ENCODE results near the gene AGTPBP1. TPM values are rescaled to one million over a fixed set of nuclear protein-coding genes. Genes with fewer than 3 reads are reported as not detected.

AGTPBP1 gene
- total and polyA plus RNA-seq, 8 donors: 2.9 to 46.1 (median 13.2) TPM

- Histone ChIP-seq H3K27ac (no peak overlapping the region), H3K9me3 (no peaks in the 10 kb centered on the region), H3K27me3 (no peaks in the 10 kb centered on the region), H3K4me1 (peaks cover 0 to 6% (median 3%) of the 10 kb centered on the region in 4 donors), H3K36me3 (no peaks in the 10 kb centered on the region), H3K4me3 (no peak overlapping the region)
- 85 to 89% (median 87%) methylated on average over 8 of the region's 8 CpGs for WGBS, 5 donors
- intact Hi-C loops (cut with DNase I; ENCODE audit: low total_unique reads): no loop called here
- DNase-seq: no peak
- TF ChIP-seq CTCF (IDR thresholded peaks at IDR 0.05) (no peak), EP300 (IDR thresholded peaks at IDR 0.05) (no peak), POLR2AphosphoS5 (IDR thresholded peaks at IDR 0.05) (no peak), POLR2A (IDR thresholded peaks at IDR 0.05) (no peak)
These were observed 207.4 kb downstream of the AGTPBP1 start for GRCh38 chr9:85534340-85534739.

DNA sequence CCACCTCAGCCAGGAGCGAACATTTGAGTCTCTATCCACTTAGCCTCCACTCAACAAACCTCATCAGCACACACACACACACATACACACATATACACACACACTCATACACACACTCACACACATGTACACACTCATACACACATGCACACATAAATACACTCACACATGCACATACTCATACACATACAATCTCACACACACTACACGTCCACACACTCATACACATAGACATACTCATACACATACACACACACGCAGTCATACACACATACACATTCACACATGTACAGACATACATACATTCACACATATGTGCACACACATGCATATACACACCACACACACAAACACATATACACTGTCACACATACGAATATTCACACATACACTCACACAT is 208.2 kb downstream of the AGTPBP1 start:
- Histone ChIP-seq H3K27me3 (no peaks in the 10 kb centered on the region), H3K36me3 (no peaks in the 10 kb centered on the region), H3K27ac (no peak overlapping the region), H3K4me3 (no peak overlapping the region), H3K4me1 (peaks cover 0 to 6% (median 3%) of the 10 kb centered on the region in 4 donors), H3K9me3 (no peaks in the 10 kb centered on the region)
- TF ChIP-seq CTCF (IDR thresholded peaks at IDR 0.05) (no peak), POLR2AphosphoS5 (IDR thresholded peaks at IDR 0.05) (no peak), POLR2A (IDR thresholded peaks at IDR 0.05) (no peak)
- no peak for DNase-seq
- 93 to 99% (median 95%) methylated on average over 4 of the region's 4 CpGs for WGBS, 5 donors
- intact Hi-C loops (cut with DNase I; ENCODE audit: low total_unique reads): no loop called here

GRCh38 chr9:85530721-85531120 is 211.0 kb downstream of the AGTPBP1 start:
- no peaks in the 10 kb centered on the region for H3K36me3 ChIP-seq
- DNase-seq: no peak
- intact Hi-C loops (cut with DNase I; ENCODE audit: low total_unique reads): no loop called here
- 60 to 68% (median 63%) methylated on average over 5 of the region's 5 CpGs for WGBS, 5 donors
- TF ChIP-seq CTCF (IDR thresholded peaks at IDR 0.05) (no peak), POLR2AphosphoS5 (IDR thresholded peaks at IDR 0.05) (no peak), POLR2A (IDR thresholded peaks at IDR 0.05) (no peak), EP300 (IDR thresholded peaks at IDR 0.05) (no peak)
- H3K27ac ChIP-seq: no peak overlapping the region
- no peaks in the 10 kb centered on the region for H3K27me3 ChIP-seq
- no peaks in the 10 kb centered on the region for H3K9me3 ChIP-seq
- no peak overlapping the region for H3K4me3 ChIP-seq
- H3K4me1 ChIP-seq: no peaks in the 10 kb centered on the region

DNA sequence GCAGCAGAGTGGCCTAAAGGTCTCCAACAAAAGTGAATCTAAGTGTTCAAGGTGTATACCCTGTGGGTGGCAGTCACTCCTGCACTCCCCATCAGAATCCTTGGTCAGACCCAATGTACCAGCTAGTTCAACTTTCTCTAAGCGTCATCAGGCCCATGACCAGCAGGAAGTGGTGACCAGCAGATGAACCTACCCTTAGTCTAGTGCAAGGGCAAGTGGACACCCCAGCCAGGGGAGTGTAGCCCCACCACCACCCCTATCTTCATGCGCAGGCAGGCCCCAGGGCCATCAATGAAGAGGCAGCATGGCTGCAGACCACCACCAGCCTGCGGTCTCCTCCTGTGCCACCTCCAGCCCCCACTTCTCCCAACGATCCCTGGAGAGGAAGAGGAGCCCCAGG is 213.1 kb downstream of the AGTPBP1 start:
- DNase-seq: no peak
- intact Hi-C loops (cut with DNase I; ENCODE audit: low total_unique reads): no loop called here
- Histone ChIP-seq H3K4me3 (no peak overlapping the region), H3K9me3 (no peaks in the 10 kb centered on the region), H3K4me1 (no peaks in the 10 kb centered on the region), H3K36me3 (no peaks in the 10 kb centered on the region), H3K27me3 (peaks cover 0 to 12% (median 0%) of the 10 kb centered on the region in 3 donors), H3K27ac (peak overlapping the region in 1 of 5 donors; percentile 43)
- no peak for TF ChIP-seq EP300 (IDR thresholded peaks at IDR 0.05)
- TF ChIP-seq CTCF (IDR thresholded peaks at IDR 0.05): no peak
- TF ChIP-seq POLR2AphosphoS5 (IDR thresholded peaks at IDR 0.05): no peak
- no peak for TF ChIP-seq POLR2A (IDR thresholded peaks at IDR 0.05)
- 78 to 93% (median 90%) methylated on average over 4 of the region's 4 CpGs for WGBS, 5 donors
